Lower leg skin (tissue), 3 donors: ENCODE data around the gene OVCH1.

Experiments
- CTCF ChIP-seq, 3 donors: fragments of 450-650 bp; IDR thresholded peaks; one replicate each; pipeline ENCODE4 v1.5.1; 2016; ENCODE audit warnings: antibody characterized with exemption in 3 of 3, mild to moderate bottlenecking in 3 of 3, moderate library complexity in 2 of 3
- POLR2A ChIP-seq, 2 donors: fragments of 450-650 bp; IDR thresholded peaks; one replicate each; pipeline ENCODE4 v1.6.1; 2016 to 2017; ENCODE audit warnings: antibody characterized with exemption in 2 of 2, mild to moderate bottlenecking in 1 of 2, moderate library complexity in 1 of 2

- no peak for TF ChIP-seq CTCF (IDR thresholded peaks at IDR 0.05)
- TF ChIP-seq POLR2A (IDR thresholded peaks at IDR 0.05), result no peak
These were observed 42.4 kb downstream of the OVCH1 start for GRCh38 chr12:29455087-29455486.
